UCSD-AML1 (cell line): ENCODE data around the gene USP40.

Experiments used
- DNase-seq: peaks from one replicate; lab custom pipeline; 2025; ENCODE audit not compliant: unreplicated experiment; lab: John Stamatoyannopoulos, UW

USP40 gene

GRCh38 chr2:233479616-233480489 lies 86.7 kb downstream of the USP40 start:
- no peak for DNase-seq

- no peak for DNase-seq
These were observed 88.8 kb downstream of the USP40 start for GRCh38 chr2:233477548-233478433.

- no peak for DNase-seq
These were observed 89.7 kb downstream of the USP40 start for GRCh38 chr2:233476651-233477547.

- no peak for DNase-seq
These were observed 90.5 kb downstream of the USP40 start for GRCh38 chr2:233476063-233476410.

DNA sequence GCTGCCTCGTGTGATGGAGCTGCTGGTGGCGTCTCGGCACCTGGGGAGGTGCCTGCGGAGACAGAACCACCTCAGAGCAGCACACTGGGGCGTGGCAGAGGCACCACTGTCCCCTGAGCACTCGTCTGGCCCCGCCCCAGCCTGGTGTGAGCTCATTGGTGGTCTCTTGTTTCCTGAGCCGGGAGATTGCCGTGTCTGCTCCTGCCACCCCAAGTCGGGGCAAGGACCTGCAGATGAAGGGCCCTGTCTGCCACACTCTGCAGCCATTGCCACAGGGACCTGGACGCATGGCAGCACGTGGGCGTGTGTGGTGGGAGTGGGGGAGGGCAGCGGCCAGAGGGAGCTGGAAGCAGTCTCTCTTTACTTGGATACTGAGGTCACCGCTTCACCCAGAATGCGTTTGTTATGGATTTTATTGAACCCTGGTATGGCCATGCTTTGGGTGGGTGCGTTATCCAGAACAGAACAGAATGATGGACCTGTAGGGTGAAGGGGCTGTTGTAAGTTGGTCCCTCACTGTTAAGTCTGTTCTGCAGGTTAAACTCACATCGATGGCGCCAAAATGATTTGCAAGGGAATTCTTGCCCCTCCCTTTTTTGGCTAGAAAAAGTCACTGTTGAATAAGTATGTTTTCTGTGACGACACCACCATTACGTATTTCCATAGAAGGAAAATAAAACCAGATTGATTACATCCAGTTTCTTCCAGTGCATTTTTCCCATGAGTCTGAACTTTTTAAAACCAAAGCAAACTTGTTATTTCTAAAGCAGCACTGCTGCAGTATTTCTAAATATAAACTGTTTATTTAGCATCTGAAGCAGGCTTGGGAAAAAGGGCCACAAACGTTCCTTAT lies 92.0 kb downstream of the USP40 start:
- DNase-seq: no peak

DNA sequence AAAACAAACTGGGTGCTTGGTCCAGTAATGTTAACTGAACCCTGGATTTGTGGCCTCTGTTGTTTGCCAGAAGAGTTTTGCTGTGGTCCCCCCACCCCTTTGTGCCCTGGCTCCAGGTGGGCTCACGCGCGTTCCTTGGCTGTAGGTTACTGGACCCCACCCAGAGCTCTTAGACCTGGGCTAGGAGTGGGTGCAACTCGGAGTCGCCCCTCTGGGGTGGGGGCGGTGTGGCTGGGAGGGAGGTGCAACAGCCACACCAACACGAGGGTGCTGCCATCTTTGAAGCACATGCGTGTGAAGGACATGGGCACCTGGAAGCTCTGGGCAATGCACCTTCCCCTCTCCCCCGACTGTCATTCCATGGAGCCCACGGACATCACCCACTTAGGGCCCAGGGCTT lies 92.7 kb downstream of the USP40 start:
- DNase-seq: no peak

DNA sequence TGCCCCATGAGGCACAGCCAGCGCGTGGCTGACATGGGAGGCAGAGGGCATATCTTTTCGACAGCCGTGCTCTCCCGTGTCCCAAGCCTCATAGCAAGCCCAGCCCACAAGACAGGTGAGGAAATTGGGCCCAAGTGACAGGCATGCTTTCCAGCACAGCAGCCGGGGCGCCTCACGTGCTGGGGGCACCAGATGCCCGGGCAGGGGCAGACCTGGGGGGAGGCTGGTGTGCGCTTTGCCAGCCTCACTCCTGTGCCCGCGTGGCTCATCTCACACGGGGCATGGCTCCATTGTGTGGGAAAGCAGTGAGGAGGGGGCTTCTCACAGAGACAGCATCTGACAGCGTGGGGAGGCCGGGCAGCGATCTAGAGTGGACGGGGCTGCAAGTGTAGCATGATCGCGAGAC lies 93.2 kb downstream of the USP40 start:
- no peak for DNase-seq

- DNase-seq: no peak
These were observed 95.1 kb downstream of the USP40 start for GRCh38 chr2:233471291-233472035.

DNA sequence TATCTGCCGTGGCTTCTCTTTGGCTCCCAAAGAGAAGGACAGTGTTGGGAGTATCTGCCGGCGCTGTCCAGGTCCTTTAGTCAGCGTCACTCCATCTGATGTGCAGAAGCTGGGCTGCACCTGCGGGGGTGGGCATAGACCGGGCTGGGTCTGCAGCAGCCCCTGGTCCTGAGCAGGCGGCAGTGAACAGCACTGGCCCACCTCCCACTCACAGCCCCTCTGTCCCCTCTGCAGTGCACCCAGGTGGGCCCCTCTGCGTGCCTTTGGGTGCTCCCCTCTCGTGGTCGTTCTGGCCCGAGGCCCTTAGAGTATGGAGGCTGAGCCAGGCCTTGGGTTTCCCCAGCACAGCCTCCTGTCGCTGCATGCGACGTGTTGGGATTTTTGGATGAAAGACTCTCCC lies 95.7 kb downstream of the USP40 start:
- DNase-seq: no peak

DNA sequence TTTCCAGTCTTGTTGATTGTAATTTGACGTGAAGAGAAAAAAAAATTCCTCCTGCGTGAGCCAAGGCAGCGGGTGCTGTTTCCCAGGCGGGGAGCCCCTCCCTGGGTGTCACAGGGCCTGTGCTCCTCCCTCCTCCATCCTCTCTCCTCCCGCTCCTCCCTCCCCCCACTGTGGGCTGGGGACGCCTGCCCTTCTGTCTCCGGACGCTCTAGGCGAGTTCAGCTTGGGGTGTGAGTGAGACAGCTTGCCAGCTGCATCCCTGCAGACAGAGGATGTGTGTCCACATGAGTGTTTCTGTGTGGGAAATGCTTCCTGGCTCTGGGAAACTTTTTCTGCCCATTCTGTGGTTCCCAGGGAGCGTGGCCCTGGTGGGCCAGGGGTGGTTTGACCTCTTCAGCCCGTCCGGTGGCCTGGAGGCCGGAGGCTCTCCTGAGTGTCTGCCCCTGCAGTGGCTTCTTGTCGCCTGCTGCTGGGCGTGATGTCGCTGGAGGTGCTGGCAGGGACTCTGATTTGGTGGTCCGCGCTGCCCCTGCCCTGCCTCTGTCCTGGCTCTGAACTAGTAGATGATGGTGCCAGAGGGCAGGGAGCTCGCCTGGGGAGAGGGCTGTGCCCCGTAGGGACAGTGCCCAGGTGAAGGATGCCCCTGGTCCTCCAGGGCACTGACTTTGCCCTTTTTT lies 96.4 kb downstream of the USP40 start:
- no peak for DNase-seq

DNA sequence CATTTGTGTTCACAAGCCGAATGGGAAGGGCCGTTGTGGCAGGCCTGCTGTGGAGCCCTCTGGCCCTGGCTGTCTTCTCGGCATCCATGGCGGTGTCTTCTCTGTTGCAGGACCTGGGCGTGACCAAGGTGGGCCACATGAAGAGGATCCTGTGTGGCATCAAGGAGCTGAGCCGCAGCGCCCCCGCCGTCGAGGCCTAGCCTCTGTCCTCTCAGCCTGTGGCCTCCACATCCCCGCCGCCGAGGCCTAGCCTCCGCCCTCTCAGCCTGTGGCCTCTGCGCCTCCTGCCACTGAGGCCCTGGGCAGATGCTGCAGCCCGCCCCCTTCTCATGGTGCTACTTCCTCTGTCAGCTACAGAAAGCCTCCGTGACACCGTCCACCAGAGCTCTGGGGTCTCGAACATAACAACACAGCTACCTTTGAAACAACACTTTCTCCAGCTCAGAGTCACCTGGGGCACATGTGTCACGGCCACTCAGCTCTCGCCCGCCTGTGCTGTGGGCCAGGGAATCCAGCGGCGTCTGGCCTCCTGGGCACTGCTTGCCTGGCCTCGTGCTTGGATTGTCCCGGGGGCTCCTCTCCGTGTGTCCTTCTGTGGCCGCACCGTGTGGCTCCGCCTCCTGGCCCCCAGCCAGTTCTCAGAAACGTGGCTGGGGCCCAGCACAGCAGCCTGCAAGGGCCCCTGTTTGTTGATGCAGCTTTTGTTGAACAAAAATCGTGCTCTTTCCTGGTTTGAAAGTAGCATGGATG lies 97.1 kb downstream of the USP40 start:
- no peak for DNase-seq

DNA sequence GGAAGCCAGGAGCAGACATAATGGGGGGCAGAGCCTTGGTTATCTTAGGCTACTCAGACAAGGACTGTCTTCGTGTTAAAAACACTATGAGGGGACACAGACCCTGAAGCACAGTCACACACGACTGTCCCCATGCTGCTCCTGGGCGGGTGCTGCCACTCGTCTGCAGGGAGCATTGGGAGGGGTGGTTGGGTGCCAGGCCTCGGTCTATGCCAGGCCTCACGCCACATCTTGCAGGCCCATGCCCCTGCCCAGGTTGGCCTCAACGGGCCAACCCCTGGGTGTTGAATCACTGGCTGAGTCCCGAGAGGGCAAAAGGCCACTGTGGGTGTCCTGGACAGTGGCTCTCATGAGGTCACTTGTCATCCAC lies 97.9 kb downstream of the USP40 start:
- DNase-seq: no peak

DNA sequence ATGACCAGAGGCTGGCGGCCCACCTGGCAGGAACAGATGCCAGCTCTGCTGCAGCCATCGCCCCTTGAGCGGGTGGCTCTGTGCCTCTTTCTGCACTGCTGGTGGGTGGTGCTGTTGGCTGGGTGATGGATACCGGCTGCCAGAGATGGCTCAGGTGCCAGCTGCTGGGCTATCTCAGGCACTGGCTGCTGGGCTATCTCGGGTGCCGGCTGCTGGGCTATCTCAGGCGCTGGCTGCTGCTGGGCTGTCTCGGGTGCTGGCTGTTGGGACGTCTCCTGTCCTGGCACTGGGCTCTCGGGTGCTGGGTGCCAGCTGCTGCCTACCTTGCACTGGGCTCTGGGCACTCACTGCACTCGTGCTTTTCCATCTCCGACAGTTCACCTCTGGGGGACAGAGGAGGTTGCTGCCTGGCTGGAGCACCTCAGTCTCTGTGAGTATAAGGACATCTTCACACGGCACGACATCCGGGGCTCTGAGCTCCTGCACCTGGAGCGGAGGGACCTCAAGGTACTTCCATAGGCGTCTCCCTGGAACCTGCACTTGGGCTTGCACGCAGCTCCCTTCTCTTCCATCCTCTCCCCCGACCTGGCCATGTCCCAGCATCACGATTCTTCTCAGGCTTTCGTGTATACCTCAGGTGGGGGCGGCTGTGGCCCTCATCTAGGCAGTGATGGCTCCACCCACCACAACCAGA lies 98.4 kb downstream of the USP40 start:
- no peak for DNase-seq

- DNase-seq: no peak
These were observed 99.5 kb downstream of the USP40 start for GRCh38 chr2:233466991-233467603.

- no peak for DNase-seq
These were observed 101.9 kb downstream of the USP40 start for GRCh38 chr2:233464531-233465240.

DNA sequence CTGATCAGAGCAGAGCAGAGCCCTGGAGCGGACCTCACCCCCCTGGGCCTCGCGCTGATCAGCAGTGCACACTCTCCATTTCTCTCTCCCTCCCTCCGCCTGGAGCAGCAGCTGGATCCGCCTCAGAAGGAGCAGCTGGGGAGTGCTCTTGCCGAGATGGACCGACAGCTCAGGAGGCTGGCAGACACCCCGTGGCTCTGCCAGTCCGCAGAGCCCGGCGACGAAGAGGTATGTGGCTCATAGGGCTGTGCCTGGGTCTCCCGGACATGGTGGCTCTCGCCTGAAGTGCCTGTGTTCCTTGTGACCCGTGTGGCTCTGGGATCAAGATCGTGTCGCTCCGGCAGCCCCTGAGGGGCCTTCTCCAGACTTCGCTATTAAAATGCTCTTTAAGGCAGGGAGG lies 102.5 kb downstream of the USP40 start:
- DNase-seq: no peak

GRCh38 chr2:233463586-233463985 lies 103.0 kb downstream of the USP40 start:
- DNase-seq: no peak
